HepG2 (cell line): ENCODE data around the gene HNRNPH2. TPM values are rescaled to one million over a fixed set of nuclear protein-coding genes. Genes with fewer than 3 reads are reported as not detected.

Experiments
- ATAC-seq: fragments of 200-7000 bp; cut with Tn5 transposase; 3 replicates; pipeline ENCODE4 v1.9.1; 2020; ENCODE audit warnings: mild to moderate bottlenecking, moderate library complexity
- BruUV-seq: library from RNA; stranded (reverse); fragments of 400-500 nt; replicated peaks from 2 replicates; lab custom pipeline; 2021; lab: Mats Ljungman, UMichigan
- CTCF ChIA-PET: fragments of 300-600 bp; formaldehyde crosslinking; extraction: SDS; loops from one replicate; lab custom pipeline; 2021; ENCODE audit warnings: low total read pairs, inconsistent platforms, low intra/inter-chr PET ratio; lab: Yijun Ruan, JAX
- POLR2A ChIA-PET: fragments of 350-600 bp; sonication (Branson Sonifier 250); formaldehyde crosslinking; loops from one replicate; lab custom pipeline; 2020; ENCODE audit warnings: antibody characterized with exemption, inconsistent platforms; lab: Yijun Ruan, JAX
- DNase-seq: peaks from one replicate; pipeline ENCODE4 v3.0.0-alpha.2; 2015; ENCODE audit warnings: low spot score
- FAIRE-seq: peaks from 3 replicates; lab custom pipeline; 2011; peaks lifted over from hg19 to GRCh38; lab: Jason Lieb, UNC
- H2AFZ ChIP-seq: one replicate; pipeline ENCODE4 v1.6.1; 2011; ENCODE audit warnings: low read length, inconsistent platforms
- H3K27ac ChIP-seq: fragments of 300-600 bp; 3 replicates; pipeline ENCODE4 v1.8.0; 2011; ENCODE audit warnings: mixed run types, mild to moderate bottlenecking, mixed read lengths, low read length, inconsistent platforms; ENCODE audit not compliant: insufficient read depth; ENCODE audit errors: extremely low read length
- H3K27me3 ChIP-seq, 2 experiments: fragments of 200-600 bp in 1 of 2; 2 replicates in 1 of 2; 3 replicates in 1 of 2; pipeline versions ENCODE4 v1.6.0 to v1.8.0; 2011; ENCODE audit warnings: low read length in 2 of 2, mild to moderate bottlenecking in 2 of 2, moderate library complexity in 2 of 2, inconsistent platforms in 1 of 2; ENCODE audit not compliant: insufficient read depth in 2 of 2, control insufficient read depth in 1 of 2
- H3K36me3 ChIP-seq, 2 experiments: fragments of 200-600 bp in 1 of 2; replicated peaks in 1 of 2; 2 replicates in 1 of 2; 3 replicates in 1 of 2; pipeline versions ENCODE4 v1.5.1 to v1.8.0; 2011; ENCODE audit warnings: low read length in 2 of 2, inconsistent platforms in 1 of 2; ENCODE audit not compliant: insufficient read depth in 2 of 2, control insufficient read depth in 1 of 2
- H3K4me1 ChIP-seq: 2 replicates; pipeline ENCODE4 v1.5.1; 2012; ENCODE audit warnings: low read length, inconsistent platforms; ENCODE audit not compliant: insufficient read depth
- H3K4me2 ChIP-seq: 2 replicates; pipeline ENCODE4 v1.6.0; 2011; ENCODE audit warnings: low read depth, low read length, inconsistent platforms
- H3K4me3 ChIP-seq, 3 experiments: fragments of 200-600 bp in 1 of 3; sonication (generic), shearing (Covaris generic) in 1 of 3; replicated peaks in 1 of 3; 2 replicates each; pipeline ENCODE4 v1.5.1; 2011 to 2016; ENCODE audit warnings: low read length in 3 of 3, inconsistent platforms in 2 of 3, low read depth in 2 of 3, mild to moderate bottlenecking in 2 of 3, control low read depth in 1 of 3, mixed read lengths in 1 of 3; ENCODE audit not compliant: insufficient read depth in 1 of 3
- H3K79me2 ChIP-seq: one replicate; pipeline ENCODE4 v1.6.1; 2011; ENCODE audit warnings: low read length, inconsistent platforms; ENCODE audit not compliant: insufficient read depth
- H3K9ac ChIP-seq: 2 replicates; pipeline ENCODE4 v1.6.0; 2011; ENCODE audit warnings: mild to moderate bottlenecking, low read depth, low read length, inconsistent platforms; ENCODE audit not compliant: insufficient read depth
- H3K9me3 ChIP-seq: 2 replicates; pipeline ENCODE4 v1.5.1; 2012; ENCODE audit warnings: mild to moderate bottlenecking, low read length
- H4K20me1 ChIP-seq: 2 replicates; pipeline ENCODE4 v1.6.0; 2011; ENCODE audit warnings: inconsistent platforms, mild to moderate bottlenecking, low read length, moderate library complexity; ENCODE audit not compliant: insufficient read depth
- BRCA1 ChIP-seq: sonication (generic); formaldehyde crosslinking; IDR thresholded peaks from 2 replicates; pipeline ENCODE4 v1.4.0; 2020; ENCODE audit warnings: missing genetic modification reagents
- ZNF256 ChIP-seq: sonication (generic); formaldehyde crosslinking; conservative IDR thresholded peaks from 2 replicates; pipeline ENCODE4 v1.4.0; 2020; ENCODE audit warnings: missing genetic modification reagents
- WGBS: methylation state at CpG from one replicate; pipeline ENCODE4 v1.1.6; 2017; ENCODE audit warnings: low lambda C conversion rate; 5-methylcytosine and 5-hydroxymethylcytosine counted together
- in situ Hi-C: cut with HindIII; loops from 2 replicates; pipeline ENCODE4 v1.10.0; 2017; ENCODE audit warnings: low pct_unique_long_range_greater_than_20kb; ENCODE audit not compliant: extremely low pct_ligation_motif_present
- intact Hi-C: fragments of 100-400 bp; cut with micrococcal nuclease; formaldehyde crosslinking; loops from one replicate; pipeline ENCODE4 v1.10.0; 2022; ENCODE audit not compliant: unreplicated experiment
- polyA plus RNA-seq, 8 experiments: library from polyadenylated mRNA; depleted of rRNA in 3 of 8; stranded (reverse) in 7 of 8; unstranded in 1 of 8; fragments of >200 nt; fragmentation: Illumina TruSeq in 4 of 8; extraction: Trizol in 4 of 8; gene quantifications; 2 replicates each; pipeline versions ENCODE4 v1.2.1 to v1.2.3, GENCODE V29; 2011 to 2016; ENCODE audit warnings: low read depth in 4 of 8, missing spikeins in 1 of 8, mixed read lengths in 1 of 8; ENCODE audit not compliant: insufficient read depth in 1 of 8
- total RNA-seq, 5 experiments: library from RNA; depleted of rRNA; stranded (reverse); fragments of >200 nt; fragmentation: Illumina TruSeq; extraction: Trizol; gene quantifications; 2 replicates each; pipeline ENCODE4 v1.2.3, GENCODE V29; 2016; ENCODE audit warnings: low read depth in 1 of 5
- TF ChIP-seq, protein P1 (sequence below): sonication (generic); formaldehyde crosslinking; IDR thresholded peaks from 2 replicates; pipeline ENCODE4 v1.4.0; 2020; ENCODE audit warnings: missing genetic modification reagents
- TF ChIP-seq, protein P2 (sequence below): IDR thresholded peaks from 2 replicates; pipeline ENCODE4 v1.6.1; 2016; ENCODE audit warnings: missing biosample characterization, missing genetic modification reagents, low read depth

The HNRNPH2 gene
- total and polyA plus RNA-seq, 2 of the 13 experiments (the other 11 are each of a cell fraction or from before 2014, with no cell fraction given) = 23.8 to 56.9 TPM

DNA sequence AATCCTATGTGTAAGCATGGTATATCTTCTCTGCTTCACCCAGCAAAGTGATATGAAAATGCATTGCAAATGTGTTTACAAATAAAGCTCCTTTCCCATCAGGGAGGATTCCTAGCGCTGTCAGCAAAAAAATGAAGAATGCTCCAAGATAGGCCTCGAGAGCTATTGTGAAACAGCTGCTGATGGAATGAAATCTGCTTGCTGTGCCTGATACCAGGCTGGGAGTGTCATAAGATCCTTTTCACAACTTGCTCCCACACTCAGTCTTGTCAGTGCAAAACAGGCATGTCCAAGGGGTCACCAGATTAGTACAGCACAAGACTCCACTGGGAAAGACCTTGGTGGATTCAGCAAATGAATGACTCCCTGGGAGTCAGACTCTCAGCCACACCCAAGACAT is 34.1 kb downstream of the HNRNPH2 start:
- no peaks in the 10 kb centered on the region for H4K20me1 ChIP-seq
- no peak for TF ChIP-seq ZNF256
- TF ChIP-seq, protein P1, sequence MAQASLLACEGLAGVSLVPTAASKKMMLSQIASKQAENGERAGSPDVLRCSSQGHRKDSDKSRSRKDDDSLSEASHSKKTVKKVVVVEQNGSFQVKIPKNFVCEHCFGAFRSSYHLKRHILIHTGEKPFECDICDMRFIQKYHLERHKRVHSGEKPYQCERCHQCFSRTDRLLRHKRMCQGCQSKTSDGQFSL = no peak
- no peak overlapping the region for H3K4me2 ChIP-seq
- CTCF ChIA-PET = no interaction called here
- BruUV-seq = no TSS peak
- no peak for ATAC-seq
- H3K9me3 ChIP-seq = no peaks in the 10 kb centered on the region
- no peak overlapping the region for H3K27ac ChIP-seq
- H3K4me3 ChIP-seq = no peak overlapping the region
- POLR2A ChIA-PET = no interaction called here
- H3K27me3 ChIP-seq = no peaks in the 10 kb centered on the region; a peak in 1 of 5 replicates
- H3K79me2 ChIP-seq = no peaks in the 10 kb centered on the region
- FAIRE-seq = no peak
- H3K9ac ChIP-seq = no peak overlapping the region
- DNase-seq = no peak
- H3K4me1 ChIP-seq = no peaks in the 10 kb centered on the region
- intact Hi-C loops (no loop called here), in situ Hi-C loops (no loop called here)
- no peak overlapping the region for H2AFZ ChIP-seq
- no peaks in the 10 kb centered on the region for H3K36me3 ChIP-seq
- 10% methylated on average over 2 of the region's 2 CpGs for WGBS

DNA sequence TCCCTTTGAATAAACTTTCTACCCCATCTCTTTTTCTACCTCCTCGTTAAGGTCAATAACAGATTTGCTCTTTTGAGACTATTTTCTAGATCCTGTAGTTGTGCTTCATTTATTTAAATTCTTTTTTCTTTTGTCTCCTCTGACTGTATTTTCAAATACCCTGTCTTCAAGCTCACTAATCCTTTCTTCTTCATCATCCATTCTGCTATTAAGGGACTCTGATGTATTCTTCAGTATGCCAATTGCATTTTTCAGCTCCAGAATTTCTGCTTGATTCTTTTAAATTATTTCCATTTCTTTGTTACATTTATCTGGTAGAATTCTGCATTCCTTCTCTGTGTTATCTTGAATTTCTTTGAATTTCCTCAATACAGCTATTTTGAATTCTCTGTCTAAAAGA is 41.3 kb downstream of the HNRNPH2 start:
- Histone ChIP-seq H3K9ac (no peak overlapping the region), H3K4me3 (no peak overlapping the region), H2AFZ (no peak overlapping the region), H3K36me3 (no peaks in the 10 kb centered on the region), H4K20me1 (no peaks in the 10 kb centered on the region), H3K4me2 (no peak overlapping the region)
- BruUV-seq = no TSS peak
- ChIA-PET CTCF (no interaction called here), POLR2A (no interaction called here)
- 95% methylated on average over 1 of the region's 1 CpG for WGBS
- FAIRE-seq (no peak), ATAC-seq (no peak), DNase-seq (no peak)
- in situ Hi-C loops = no loop called here
- no peak for TF ChIP-seq BRCA1 (CRISPR knock-in tag)
- TF ChIP-seq, protein P2, sequence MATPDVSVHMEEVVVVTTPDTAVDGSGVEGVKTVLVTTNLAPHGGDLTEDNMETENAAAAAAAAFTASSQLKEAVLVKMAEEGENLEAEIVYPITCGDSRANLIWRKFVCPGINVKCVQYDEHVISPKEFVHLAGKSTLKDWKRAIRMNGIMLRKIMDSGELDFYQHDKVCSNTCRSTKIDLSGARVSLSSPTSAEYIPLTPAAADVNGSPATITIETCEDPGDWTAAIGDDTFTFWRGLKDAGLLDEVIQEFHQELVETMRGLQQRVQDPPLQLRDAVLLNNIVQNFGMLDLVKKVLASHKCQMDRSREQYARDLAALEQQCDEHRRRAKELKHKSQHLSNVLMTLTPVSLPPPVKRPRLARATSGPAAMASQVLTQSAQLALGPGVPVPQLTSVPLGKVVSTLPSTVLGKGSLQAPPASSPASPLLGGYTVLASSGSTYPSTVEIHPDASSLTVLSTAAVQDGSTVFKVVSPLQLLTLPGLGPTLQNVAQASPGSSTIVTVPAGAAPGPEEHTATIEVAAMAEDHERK (CRISPR knock-in tag) = no peak
- TF ChIP-seq, all 625 proteins: peak for 0
- H3K9me3 ChIP-seq = no peaks in the 10 kb centered on the region
- no peaks in the 10 kb centered on the region for H3K4me1 ChIP-seq
- no peaks in the 10 kb centered on the region for H3K27me3 ChIP-seq
- no peaks in the 10 kb centered on the region for H3K79me2 ChIP-seq
- intact Hi-C loops = no loop called here
- no peak overlapping the region for H3K27ac ChIP-seq
